ENCODE measurements around the gene TMEM51. TPM values are rescaled to one million over a fixed set of nuclear protein-coding genes. Genes with fewer than 3 reads are reported as not detected.

TMEM51 gene, protein sequence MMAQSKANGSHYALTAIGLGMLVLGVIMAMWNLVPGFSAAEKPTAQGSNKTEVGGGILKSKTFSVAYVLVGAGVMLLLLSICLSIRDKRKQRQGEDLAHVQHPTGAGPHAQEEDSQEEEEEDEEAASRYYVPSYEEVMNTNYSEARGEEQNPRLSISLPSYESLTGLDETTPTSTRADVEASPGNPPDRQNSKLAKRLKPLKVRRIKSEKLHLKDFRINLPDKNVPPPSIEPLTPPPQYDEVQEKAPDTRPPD
- under 1 TPM in 1 of 3 donors, not detected in 2; 0.27 TPM for total RNA-seq

DNA sequence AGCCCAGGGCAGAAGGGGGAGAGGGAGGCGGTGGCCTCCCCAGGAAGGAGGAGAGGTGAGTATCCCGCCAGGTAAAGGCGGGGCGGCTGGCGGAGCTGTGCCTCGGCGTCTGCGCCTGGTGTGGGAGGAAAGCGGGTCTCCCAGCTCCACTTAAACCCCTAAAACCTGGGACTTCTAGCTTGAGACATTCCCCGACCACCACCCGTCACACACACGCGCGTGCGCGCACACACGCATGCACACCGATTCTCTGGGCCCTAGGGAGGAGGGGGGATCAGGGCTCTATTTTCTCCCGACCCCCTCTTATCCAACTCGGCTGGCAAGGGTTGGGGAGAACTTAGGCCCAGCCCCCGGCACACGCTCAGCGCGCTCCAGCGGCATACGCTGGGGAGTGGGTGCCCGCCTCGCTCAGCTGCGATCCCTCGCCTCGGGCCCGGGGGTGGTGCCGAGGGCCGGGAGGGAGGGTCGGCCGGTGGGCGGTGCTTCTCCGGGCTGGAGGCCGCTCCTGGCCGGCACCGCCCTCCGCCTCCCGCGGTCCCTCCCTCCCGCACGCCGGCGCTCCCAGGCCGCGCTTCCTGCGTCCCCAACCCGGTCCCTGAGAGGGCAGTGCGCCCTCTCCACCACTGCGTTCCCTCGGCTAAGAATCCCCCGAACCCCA, at the start of gene TMEM51:
TSS of gene TMEM51 (plus strand) at position 564 of the 658 bp plus-strand sequence. CDS start 61,341 bp downstream, outside the sequence.
- H3K36me3 Mint-ChIP-seq (ENCODE audit: insufficient read depth): no peaks in the 10 kb centered on the region
- DNase-seq (no peak), ATAC-seq (peak; percentile 27 to 29)
- H3K9me3 Mint-ChIP-seq: no peaks in the 10 kb centered on the region
- peaks cover 26% of the 10 kb centered on the region for H3K4me1 Mint-ChIP-seq (ENCODE audit: low read depth)
- peak within 1 kb of the TSS; percentile 61 for H3K4me3 Mint-ChIP-seq
- H3K27me3 Mint-ChIP-seq (ENCODE audit: low read depth): peaks cover 56% of the 10 kb centered on the region

DNA sequence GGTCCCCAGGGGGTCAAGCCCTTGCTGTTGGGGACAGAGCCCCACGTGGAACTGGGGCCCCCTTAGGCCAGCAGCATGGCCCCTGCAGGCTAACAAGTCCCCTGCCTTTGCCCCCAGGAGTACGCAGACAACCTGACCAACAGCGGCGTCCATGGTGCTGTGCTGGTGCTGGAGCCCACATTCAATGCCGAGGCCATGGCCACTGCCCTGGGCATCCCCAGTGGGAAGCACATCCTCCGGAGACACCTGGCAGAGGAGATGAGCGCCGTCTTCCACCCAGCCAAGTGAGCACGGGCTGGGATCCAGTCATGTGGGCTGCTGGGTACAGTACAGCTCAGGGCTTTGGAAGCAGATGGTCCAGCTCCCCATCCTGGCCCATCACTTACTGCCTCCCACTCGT, 49.6 kb upstream of the TMEM51 start:
- Mint-ChIP-seq H3K27me3 (ENCODE audit: low read depth) (peaks cover 29% of the 10 kb centered on the region), H3K4me3 (no peak overlapping the region), H3K4me1 (ENCODE audit: low read depth) (peaks cover 9% of the 10 kb centered on the region), H3K9me3 (no peaks in the 10 kb centered on the region), H3K36me3 (ENCODE audit: insufficient read depth) (no peaks in the 10 kb centered on the region)
- ATAC-seq: no peak
- no peak for DNase-seq

DNA sequence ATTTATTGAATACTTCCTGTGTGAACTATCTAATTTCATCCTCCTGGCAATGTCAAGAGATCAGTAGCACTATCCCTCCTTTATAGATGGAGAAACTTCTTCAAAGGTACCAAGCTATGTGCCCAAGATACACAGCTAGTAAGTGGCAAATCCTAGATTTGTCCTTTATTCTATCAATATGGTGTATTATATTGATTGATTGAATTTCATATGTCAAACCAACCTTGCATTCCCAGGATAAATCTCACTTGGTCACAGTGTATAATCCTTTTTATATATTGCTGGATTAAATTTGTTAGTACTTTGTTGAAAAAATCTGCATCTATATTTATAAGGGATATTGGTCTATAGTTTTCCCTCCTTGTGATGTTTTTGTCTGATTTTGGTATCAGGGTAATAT, 48.8 kb upstream of the TMEM51 start:
- no peaks in the 10 kb centered on the region for H3K9me3 Mint-ChIP-seq
- no peak overlapping the region for H3K4me3 Mint-ChIP-seq
- no peaks in the 10 kb centered on the region for H3K36me3 Mint-ChIP-seq (ENCODE audit: insufficient read depth)
- H3K27me3 Mint-ChIP-seq (ENCODE audit: low read depth): peaks cover 22% of the 10 kb centered on the region
- peaks cover 9% of the 10 kb centered on the region for H3K4me1 Mint-ChIP-seq (ENCODE audit: low read depth)
- ATAC-seq: no peak
- no peak for DNase-seq

DNA sequence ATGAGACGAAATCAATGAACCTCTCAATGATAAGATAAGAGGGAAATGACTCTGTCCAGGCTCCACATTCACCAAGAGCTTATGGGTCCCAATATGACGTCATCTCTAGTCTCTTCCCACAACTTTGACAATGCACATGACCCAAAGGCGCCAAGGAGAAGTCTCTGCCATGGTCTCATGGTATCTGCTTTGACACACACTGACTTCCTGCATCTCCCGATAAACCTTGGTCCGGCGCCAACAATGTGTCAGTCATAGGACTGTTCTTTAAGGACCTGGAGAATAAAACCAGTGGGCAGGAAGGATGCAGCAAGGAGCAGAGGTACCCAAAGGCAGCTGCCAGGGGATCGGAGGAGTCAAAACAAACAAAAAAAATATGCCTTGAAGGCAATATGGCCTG, 46.9 kb upstream of the TMEM51 start:
- Mint-ChIP-seq H3K36me3 (ENCODE audit: insufficient read depth) (no peaks in the 10 kb centered on the region), H3K4me1 (ENCODE audit: low read depth) (no peaks in the 10 kb centered on the region), H3K27me3 (ENCODE audit: low read depth) (peaks cover 5% of the 10 kb centered on the region), H3K9me3 (no peaks in the 10 kb centered on the region), H3K4me3 (no peak overlapping the region)
- no peak for ATAC-seq
- DNase-seq: no peak

DNA sequence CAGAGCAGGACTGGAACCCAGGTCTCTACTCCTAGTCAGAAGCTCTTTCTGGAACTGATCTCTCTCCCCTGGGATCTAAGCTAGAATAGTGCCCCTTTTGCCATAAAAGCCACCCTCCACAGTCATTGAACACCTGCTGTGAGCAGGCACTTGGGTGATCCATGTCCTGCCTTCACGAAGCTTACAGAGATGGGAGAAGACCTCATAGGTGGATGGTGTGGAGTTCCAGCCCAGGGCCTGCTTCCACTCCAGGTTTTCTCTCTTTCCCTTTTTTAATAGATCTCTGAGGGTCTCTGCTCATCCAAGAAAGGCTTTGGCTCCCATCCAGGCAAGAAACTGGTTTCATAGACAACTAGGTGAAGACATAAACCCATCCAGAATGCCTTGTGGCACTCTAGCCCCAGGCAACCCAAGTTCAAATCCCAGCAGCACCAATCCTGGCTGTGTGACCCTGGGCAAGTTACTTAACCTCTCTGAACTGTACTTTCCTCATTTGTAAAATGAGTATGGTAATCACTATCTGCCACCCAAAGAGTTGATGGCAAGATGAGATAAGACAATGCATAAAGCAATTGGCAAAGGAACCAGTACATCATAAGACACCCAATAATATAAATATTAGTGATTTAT, 46.4 kb upstream of the TMEM51 start:
- Mint-ChIP-seq H3K4me1 (ENCODE audit: low read depth) (peaks cover 3% of the 10 kb centered on the region), H3K27me3 (ENCODE audit: low read depth) (peaks cover 2% of the 10 kb centered on the region), H3K4me3 (no peak overlapping the region), H3K36me3 (ENCODE audit: insufficient read depth) (no peaks in the 10 kb centered on the region), H3K9me3 (no peaks in the 10 kb centered on the region)
- ATAC-seq (no peak), DNase-seq (no peak)

DNA sequence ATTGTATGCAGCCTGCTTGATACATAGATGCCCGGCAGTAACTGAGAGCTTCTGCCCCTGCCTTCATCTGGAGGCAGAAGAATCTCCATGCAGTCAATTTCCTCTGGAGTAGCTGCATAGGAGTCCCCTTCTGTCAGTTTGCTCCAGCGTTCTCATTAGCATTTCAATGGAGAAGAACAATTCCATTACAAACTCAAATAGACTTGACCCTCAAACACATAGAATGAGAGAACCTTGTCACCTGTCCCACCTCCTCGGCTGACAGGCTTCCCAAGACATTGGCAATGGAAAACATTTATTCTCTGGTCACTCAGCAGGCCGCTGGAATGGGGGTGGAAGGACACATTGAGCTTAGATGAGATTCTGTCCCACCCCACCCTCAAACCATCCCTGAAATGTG, 45.6 kb upstream of the TMEM51 start:
- H3K36me3 Mint-ChIP-seq (ENCODE audit: insufficient read depth): no peaks in the 10 kb centered on the region
- DNase-seq: no peak
- peaks cover 2% of the 10 kb centered on the region for H3K27me3 Mint-ChIP-seq (ENCODE audit: low read depth)
- H3K9me3 Mint-ChIP-seq: no peaks in the 10 kb centered on the region
- ATAC-seq: no peak
- peaks cover 5% of the 10 kb centered on the region for H3K4me1 Mint-ChIP-seq (ENCODE audit: low read depth)
- no peak overlapping the region for H3K4me3 Mint-ChIP-seq

DNA sequence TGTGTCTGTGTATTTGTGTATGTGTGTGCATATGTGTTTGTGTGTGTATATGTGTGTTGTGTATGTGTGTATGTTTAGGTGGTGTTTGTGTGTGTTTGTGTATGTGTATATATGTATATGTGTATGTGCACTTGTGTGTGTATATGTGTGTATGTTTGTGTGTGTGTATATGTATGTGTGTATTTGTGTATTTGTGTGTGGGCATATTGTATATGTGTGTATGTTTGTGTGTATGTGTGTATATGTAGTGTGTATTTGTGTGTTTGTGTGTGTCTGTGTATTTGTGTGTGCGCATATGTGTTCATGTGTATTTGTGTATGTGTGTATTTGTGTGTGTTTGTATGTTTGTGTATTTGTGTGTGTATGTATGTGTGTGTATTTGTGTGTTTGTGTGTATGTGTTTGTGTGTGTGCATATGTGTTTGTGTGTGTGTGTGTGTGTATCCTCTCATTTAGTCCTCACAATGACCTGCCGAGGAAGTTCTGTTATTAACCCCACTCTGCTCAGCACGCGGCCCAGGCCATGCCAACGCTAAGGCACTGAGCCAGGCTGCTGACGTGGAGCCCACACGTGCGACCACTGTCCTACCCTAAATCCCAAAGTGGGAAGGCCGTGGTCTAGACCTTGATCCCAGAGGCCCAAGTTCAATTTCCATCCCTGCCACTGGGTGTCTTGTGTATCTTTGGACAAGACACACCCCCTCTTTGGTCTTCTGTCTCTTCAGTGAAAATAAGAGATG, 43.2 kb upstream of the TMEM51 start:
- no peak for DNase-seq
- no peak for ATAC-seq
- H3K4me3 Mint-ChIP-seq: no peak overlapping the region
- peaks cover 5% of the 10 kb centered on the region for H3K4me1 Mint-ChIP-seq (ENCODE audit: low read depth)
- no peaks in the 10 kb centered on the region for H3K36me3 Mint-ChIP-seq (ENCODE audit: insufficient read depth)
- peaks cover 2% of the 10 kb centered on the region for H3K27me3 Mint-ChIP-seq (ENCODE audit: low read depth)
- no peaks in the 10 kb centered on the region for H3K9me3 Mint-ChIP-seq

DNA sequence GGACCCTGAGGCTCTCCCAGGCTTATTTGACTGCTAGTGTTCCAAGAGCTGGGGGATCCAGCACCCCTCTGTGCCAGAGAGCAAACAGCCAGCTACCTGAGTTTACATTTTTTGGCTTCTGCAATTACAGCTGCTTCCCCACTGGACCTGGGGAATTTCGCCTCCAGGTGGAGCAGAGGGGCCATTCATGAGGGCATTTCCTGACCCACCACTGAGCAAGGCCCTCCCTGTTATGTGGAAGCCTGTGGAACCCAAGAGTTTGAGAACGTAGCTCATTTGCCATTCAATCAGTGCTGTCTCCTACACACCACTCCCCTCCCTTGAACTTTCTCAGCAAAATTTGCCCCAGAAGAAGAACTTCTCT, 42.7 kb upstream of the TMEM51 start:
- no peak for ATAC-seq
- H3K4me3 Mint-ChIP-seq: no peak overlapping the region
- peaks cover 5% of the 10 kb centered on the region for H3K4me1 Mint-ChIP-seq (ENCODE audit: low read depth)
- H3K36me3 Mint-ChIP-seq (ENCODE audit: insufficient read depth): no peaks in the 10 kb centered on the region
- H3K27me3 Mint-ChIP-seq (ENCODE audit: low read depth): peaks cover 2% of the 10 kb centered on the region
- DNase-seq: no peak
- H3K9me3 Mint-ChIP-seq: no peaks in the 10 kb centered on the region

DNA sequence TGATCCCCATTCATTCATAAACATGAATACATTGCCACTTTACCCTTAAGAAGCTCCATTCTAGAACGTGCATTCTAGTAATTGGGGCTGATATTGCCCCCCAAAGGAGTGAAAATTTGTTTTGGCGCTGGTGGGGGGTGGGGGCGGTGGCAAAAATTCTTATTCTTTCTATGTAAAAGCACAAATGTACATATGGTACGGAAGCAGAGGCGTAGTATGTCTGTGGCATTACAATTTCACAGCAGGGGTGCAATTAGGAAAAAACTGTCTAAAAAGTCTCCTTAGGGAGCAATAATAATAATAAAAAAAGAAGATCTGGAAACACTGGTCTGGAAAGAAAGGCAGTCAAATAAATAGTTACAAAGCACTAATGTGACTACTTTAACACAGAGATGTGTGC, 40.4 kb upstream of the TMEM51 start:
- Mint-ChIP-seq H3K4me3 (no peak overlapping the region), H3K9me3 (no peaks in the 10 kb centered on the region), H3K36me3 (ENCODE audit: insufficient read depth) (no peaks in the 10 kb centered on the region), H3K27me3 (ENCODE audit: low read depth) (peaks cover 9% of the 10 kb centered on the region), H3K4me1 (ENCODE audit: low read depth) (peaks cover 5% of the 10 kb centered on the region)
- DNase-seq (no peak), ATAC-seq (no peak)

DNA sequence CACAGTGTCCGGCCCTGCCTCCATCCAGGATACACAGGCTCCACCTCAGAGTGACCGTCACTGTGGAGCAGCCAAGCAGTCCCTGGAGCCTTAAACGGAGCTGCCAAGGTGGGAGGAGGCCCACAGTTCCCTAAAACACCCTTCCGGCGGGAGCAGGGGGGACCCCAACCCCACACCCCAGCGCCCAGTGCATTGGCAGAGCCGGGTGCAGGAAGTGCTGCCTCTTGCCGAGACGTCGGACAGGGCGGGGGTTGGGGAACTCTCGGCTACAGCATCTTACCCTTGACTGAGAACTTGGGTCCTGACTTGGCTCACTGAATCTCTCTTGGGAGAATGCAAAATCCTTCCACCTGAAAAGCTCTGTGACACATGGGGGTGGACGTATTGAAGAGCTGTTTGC, 38.7 kb upstream of the TMEM51 start:
- H3K4me3 Mint-ChIP-seq: no peak overlapping the region
- DNase-seq: no peak
- no peaks in the 10 kb centered on the region for H3K9me3 Mint-ChIP-seq
- peaks cover 14% of the 10 kb centered on the region for H3K27me3 Mint-ChIP-seq (ENCODE audit: low read depth)
- H3K4me1 Mint-ChIP-seq (ENCODE audit: low read depth): peaks cover 5% of the 10 kb centered on the region
- ATAC-seq: no peak
- no peaks in the 10 kb centered on the region for H3K36me3 Mint-ChIP-seq (ENCODE audit: insufficient read depth)

DNA sequence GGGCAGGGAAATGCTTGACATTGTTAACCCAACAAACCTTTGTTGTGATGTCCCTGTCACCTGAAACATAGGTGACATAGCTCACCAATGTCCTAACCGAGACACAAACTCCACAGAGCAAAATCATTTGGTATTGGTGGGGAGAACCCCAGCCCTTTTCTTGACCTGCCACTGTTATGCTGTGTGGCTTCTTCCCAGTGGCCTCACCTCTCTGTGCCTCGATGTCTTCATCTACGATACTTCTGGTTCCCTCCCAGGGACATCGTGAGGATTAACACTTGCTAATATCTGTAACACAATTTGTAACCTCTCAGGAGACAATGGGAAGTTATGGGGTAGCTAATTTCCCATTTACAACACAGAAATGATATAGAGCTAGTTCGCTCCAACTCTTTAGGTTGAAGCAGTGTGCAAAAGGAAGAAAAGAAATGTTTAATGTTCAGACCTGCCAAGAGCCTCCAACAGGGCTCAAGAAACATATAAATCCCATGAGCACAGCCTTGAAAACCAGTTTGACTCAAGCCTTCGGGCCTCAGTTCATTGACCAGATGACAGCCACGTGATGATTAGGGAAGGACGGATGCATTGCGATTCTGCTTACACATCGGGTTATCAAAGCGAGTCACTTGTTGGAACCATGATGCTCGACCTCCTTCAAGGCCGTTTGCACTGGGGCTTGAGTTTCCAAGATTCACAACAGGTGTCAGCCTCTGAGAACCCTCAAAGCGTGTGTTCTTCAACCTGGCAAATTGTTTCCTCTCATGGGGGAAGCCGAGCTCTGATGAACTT, 37.8 kb upstream of the TMEM51 start:
- Mint-ChIP-seq H3K9me3 (no peaks in the 10 kb centered on the region), H3K36me3 (ENCODE audit: insufficient read depth) (no peaks in the 10 kb centered on the region), H3K4me1 (ENCODE audit: low read depth) (peaks cover 5% of the 10 kb centered on the region), H3K27me3 (ENCODE audit: low read depth) (peaks cover 14% of the 10 kb centered on the region), H3K4me3 (no peak overlapping the region)
- DNase-seq: no peak
- no peak for ATAC-seq

DNA sequence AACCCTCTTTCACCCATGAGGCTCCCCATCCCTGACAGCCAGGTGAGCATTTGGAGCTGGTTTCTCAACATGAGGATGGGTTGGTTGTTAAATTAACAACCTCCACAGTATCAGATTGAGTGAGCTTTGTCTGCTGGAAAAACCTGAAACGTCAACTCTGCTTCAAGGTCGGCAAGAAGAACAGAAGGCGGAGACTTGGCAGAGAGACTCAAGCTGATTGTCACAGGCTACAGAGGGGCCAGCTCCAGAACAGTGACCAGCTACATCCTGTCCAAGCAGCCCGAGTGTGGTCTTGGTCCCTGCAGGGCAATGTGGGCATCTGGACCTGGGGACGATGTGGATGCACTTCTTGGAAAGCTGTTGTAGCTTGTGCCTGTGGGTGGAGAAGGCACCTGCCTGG, 36.6 kb upstream of the TMEM51 start:
- Mint-ChIP-seq H3K27me3 (ENCODE audit: low read depth) (peaks cover 14% of the 10 kb centered on the region), H3K36me3 (ENCODE audit: insufficient read depth) (no peaks in the 10 kb centered on the region), H3K4me1 (ENCODE audit: low read depth) (peaks cover 5% of the 10 kb centered on the region), H3K4me3 (no peak overlapping the region), H3K9me3 (no peaks in the 10 kb centered on the region)
- ATAC-seq: no peak
- DNase-seq: no peak

DNA sequence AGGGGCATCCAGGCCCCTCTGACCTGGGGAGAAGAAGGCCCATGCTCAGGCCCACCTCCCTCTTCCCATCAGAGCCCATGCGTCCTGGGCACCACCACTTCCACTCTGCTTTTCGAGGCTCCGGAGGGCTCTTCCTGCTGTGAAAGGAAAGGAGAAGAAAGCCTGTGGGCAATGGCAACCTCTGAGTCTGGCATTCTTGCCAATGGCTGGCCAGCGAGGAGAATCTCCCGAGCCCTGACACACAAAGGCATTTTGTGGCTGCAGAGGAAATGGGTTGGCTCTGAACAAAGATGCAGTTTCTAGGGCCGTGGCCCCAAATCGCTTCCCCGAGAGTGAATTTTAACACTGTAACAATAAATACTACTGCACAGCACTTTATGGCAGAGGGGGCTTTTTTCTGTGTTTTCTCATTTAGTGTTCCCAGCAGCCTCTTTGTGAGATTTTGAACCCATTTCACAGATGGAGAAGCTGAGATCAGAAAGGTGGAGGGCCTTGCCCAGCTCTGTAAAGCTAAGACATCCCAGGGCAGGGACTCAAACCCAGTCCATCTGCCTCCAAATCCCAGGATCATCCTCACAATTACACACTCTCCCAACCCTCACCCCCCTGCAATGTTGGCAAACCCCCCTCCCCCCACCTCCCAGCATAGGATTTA, 35.7 kb upstream of the TMEM51 start:
- no peaks in the 10 kb centered on the region for H3K9me3 Mint-ChIP-seq
- DNase-seq (no peak), ATAC-seq (no peak)
- H3K4me1 Mint-ChIP-seq (ENCODE audit: low read depth): no peaks in the 10 kb centered on the region
- peaks cover 14% of the 10 kb centered on the region for H3K27me3 Mint-ChIP-seq (ENCODE audit: low read depth)
- H3K4me3 Mint-ChIP-seq: no peak overlapping the region
- H3K36me3 Mint-ChIP-seq (ENCODE audit: insufficient read depth): no peaks in the 10 kb centered on the region
